Activated CD4-positive, alpha-beta T cell treated with anti-CD3 and anti-CD28 coated beads, Interleukin-10, Interleukin-2, amounts not matched to agents 100 ng/mL and 50 ng/mL, durations not matched to agents 16 hours and 8 hours (primary cell): ENCODE measurements around the gene FBN1.

Experiments used
- DNase-seq: peaks from one replicate; pipeline ENCODE4 v3.0.0-alpha.2; 2020

The FBN1 gene

GRCh38 chr15:48388910-48389309, 256.6 kb downstream of the FBN1 start:
- DNase-seq, result no peak

GRCh38 chr15:48388016-48388851, 257.3 kb downstream of the FBN1 start:
- DNase-seq, result no peak

DNA sequence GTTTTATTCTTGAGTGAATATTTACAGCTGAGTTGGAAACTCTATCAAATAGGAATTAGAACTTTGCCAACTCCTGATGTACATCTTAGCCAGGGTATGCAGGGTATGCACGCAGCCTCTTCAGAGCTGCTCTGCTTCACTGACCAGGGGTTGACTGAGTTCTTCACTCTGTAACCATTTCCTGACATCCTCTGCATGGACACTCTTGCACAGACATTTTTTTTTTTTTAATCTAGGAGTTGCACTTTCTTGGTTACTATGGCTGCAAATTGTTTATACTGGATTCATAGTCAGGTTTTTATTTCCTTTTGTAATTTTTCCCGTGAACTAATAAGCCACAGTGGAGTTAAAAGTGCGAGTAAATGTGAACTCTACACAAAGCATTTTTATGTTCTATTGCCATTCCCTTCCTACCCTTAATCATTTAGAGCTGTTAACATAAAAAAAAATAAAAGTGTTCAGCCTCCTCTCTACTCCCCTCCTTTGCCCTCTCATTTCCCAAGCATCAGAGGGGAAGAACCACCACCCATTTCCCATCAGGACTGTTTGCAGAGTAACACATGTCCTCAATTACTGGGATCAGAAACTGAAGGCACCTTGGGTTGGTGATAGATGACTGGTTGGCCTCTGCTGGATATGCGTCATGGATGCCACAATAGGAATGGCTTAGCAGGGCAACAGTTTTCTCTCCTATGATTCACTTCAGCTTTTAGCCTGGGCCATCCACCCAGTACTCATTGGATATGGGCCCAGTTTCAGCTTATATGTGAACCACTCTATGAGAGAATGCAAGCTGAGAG, 260.3 kb downstream of the FBN1 start:
- DNase-seq, result no peak

GRCh38 chr15:48384616-48385015, 260.9 kb downstream of the FBN1 start:
- DNase-seq, result no peak

- no peak for DNase-seq
Measured at GRCh38 chr15:48383031-48383430, 262.5 kb downstream of the FBN1 start.

DNA sequence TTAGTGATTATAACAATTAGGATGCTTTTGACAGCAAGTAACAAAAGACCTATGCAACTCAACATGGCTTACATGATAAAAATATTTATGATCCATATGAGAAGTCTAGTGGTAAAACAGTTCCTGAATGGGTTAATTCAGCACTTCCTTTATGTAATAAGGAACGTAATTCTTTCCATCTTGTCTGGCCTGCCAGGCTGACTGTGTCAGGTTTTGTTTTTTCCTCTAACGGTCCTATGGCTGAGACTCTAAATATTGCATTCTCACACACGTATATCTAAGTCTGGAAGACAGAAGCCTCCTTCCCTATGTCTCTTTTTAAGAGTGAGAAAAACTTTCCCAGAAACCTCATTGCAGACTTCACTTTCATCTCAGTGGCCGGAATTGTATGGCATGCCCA, 263.6 kb downstream of the FBN1 start:
- no peak for DNase-seq

DNA sequence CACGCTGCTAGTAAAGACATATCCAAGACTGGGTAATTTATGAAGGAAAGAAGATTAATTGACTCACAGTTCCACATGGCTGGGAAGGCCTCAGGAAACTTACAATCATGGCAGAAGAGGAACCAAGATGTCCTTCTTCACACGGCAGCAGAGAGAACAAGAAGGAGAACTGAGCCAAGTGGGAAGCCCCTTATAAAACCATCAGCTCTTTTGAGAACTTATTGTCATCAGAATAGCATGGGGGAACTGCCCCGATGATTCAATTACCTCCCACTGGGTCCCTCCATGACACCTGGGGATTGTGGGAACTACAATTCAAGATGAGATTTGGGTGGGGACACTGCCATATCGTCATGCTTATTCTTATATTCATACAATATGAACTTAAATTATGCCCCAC, 265.3 kb downstream of the FBN1 start:
- DNase-seq, result no peak

GRCh38 chr15:48375767-48376166, 269.7 kb downstream of the FBN1 start:
- DNase-seq, result no peak

DNA sequence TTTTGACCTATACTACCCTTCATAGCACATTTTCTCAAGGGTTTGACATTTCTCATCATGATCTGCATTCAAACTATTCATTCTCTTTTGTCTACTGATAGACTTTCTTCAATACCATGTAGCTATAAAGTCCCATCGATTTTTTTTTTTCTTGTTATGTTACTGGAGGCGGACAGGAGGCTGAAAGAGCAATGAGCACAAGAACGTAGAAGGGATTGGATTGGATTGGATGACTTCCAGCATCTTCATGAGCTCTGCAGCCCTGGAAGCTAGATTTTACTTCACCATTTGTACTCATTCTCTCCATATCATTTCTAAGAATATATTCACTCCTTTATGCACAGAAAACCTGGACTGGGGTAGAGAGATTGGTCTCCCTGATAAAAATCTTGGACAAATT, 271.0 kb downstream of the FBN1 start:
- DNase-seq, result no peak

DNA sequence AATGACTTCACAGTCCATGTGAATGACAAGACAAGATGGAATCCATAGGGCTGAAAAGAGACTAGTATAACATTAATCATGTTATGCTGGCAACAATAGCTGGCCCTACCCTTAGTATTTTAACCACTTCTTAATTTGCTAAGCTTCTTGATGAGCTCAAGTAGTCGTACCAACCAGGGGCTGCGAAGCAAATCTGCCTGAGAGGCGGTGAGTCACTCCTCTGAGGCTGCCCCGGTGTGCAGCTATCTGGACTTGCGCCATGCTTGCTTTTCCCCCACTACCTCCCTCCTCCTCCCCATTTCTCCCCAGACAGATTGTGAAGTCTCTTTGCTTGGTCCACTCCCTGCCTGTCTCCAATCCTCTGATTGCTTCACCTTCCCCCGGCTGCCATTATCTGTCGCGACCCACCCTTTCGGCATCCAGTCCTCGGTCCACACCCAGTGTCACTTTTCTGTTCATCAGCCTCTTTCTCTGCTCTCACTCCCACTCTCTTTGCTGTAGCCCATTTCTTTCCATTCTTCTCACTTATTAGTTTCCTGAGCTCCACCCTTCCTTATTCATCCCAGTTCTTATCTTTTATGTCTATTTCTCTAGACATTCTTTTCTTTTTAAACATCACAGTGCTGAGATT, 271.6 kb downstream of the FBN1 start:
- no peak for DNase-seq

DNA sequence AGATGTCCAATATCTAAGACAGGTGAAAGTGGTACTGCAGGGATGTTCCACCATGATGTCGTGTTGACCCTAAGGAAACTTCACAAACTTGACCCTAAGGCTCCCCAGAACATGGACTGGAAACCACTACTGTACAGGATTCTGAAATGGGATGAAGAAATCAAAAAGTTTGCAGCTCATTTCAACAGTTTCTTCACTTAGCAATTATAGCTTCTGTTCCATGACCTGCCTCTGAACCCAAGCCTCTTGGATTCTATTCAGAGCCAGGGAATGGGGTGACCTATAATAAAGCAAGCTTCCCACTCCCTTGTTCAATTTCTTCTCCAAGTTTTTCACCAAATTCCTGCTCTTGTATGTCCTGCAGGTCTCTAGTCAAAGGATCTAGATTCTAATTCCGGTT, 273.5 kb downstream of the FBN1 start:
- DNase-seq, result no peak

GRCh38 chr15:48371550-48371949, 274.0 kb downstream of the FBN1 start:
- DNase-seq, result no peak

DNA sequence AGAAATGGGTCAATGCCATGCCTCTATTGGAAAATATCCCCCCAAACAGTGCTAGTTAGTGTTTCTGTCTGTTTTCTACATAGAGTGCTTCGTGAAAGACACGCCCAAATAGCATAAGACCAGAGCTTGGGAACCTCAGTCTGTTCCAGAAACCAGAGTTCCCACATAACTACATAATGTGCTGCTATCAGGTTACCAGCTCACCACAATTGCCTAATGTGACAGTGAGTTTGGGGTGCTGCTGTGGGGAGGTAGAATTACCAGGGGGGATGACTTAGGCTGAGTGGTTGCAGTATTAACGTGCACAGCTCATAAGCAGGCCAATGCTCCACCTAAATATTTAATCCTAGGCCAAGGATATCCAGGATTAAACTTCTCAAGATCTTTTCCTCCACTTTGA, 275.0 kb downstream of the FBN1 start:
- no peak for DNase-seq

DNA sequence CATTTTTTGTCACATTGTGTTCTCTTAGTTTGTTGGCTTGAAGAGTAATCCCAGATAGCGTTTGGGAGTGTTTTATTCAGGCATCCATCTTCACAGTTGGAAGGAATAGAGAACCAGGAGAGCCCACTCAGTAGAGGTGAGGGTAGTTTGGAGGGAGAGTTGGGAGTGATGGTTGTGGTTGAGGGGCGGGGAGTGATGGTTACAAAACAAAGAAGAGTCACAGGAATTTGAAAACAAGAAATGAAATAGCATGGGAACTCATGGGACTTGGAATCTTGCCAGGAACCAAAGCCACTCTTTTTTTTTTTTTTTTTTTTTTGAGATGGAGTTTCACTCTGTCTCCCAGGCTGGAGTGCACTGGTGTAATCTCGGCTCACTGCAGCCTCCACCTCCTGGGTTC, 278.0 kb downstream of the FBN1 start:
- DNase-seq, result no peak

DNA sequence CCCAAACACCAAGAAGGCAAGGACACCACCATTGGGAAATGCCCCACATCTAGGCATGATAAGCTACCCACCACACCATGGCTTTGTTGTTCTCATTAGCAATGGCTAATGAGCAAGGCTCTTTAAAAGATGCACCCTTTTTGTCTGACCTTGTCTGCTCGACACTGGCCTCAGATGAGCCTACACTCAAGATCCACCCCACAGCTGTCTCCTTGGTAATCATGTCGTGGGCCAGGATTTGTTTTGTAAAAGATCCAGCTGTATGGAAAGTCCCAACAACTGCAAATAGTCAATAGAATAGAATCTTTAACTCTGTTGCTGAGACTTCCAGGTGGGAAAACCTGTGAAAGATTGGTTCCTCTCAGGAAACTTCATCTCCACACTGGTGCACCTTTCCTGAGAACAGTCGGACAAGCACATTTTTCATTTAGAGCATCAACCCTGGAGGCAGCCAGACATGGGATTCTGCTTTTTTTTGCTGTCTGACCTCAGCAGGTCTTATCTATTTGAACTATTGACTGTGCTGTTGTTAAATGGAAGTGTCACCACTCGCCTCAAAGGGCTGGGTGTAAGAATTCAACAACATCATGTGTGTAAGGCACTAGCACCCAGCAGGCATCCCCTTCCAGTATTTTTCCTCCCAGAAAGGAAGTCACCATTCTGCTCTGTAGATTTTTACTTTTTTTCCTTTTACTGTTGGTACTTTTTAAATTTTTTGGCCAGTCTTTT, 278.8 kb downstream of the FBN1 start:
- DNase-seq, result no peak

DNA sequence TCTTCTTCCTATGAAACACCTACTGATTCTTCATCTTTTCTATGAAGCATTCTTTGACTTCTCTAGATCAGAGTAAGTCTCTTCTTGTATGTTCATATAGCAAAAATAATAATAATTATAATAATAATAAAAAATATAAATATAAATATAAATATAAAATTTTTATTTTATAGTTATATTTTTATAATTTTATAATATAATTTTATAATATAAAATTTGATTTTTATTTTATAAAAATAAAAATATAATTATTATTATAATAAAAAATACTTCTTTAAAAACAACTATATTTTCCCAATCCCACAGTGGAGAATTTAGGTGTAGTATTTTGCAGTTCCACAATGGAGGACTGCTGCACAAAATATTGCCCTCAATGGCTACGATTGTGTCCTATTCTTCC, 279.9 kb downstream of the FBN1 start:
- DNase-seq, result no peak

DNA sequence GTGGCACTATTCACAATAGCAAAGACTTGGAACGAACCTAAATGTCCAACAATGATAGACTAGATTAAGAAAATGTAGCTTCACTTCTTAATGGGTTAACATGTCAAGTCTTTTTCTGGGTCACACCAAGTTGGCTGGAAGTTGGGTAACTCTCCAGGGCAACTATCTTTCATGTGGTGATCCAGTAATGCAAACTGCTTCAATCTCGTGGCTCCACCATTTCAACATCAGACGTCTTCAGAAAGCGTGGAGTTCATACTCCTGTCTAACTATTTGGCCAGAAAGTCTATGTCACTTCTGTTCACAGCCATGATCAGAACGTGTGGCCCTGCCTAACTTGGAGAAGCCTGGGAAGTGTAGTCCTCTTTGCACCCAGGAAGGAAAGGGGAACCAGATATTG, 282.0 kb downstream of the FBN1 start:
- no peak for DNase-seq

DNA sequence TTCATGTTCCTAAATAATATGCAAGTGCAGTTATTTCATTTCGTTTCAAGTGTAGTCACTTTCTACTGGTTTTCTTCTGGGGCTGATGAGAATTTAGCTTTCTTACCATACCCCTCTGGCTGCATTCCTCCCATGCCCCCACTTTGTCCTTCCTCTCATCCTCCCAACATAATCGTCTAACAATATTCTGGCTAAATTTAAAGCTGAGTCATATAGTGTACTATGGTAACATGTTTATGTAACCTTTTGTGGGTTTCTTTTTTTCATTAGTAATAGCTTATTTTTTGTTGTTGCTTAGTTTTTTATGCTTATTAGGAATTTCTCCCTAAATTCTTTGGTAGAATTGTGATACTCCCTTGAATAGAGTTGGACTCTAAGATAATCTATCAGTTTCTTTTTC, 283.8 kb downstream of the FBN1 start:
- DNase-seq, result no peak

DNA sequence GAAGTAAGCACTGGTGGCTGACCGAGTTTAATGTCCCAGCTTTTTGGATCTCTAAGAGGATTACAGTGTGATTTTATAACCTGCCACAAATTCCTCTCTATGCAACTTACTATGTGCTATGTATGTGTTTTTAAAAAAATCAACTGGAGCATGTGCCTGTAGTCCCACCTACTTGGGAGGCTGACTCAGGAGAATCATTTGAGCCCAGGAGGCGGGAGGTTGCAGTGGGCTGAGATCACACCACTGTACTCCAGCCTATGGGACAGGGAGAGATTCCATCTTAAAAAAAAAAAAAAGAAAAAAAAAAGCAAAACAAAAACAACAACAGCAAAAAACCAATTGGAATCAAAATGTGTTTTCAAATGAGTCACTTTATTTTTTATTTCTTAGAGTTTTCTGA, 284.7 kb downstream of the FBN1 start:
- peak; percentile 9 for DNase-seq
